Measurements from ENCODE around the gene ZNF277. TPM values are rescaled to one million over a fixed set of nuclear protein-coding genes. Genes with fewer than 3 reads are reported as not detected.

ZNF277 gene
- total RNA-seq, 2 donors from 2014 or later, result 27.9 to 41.5 TPM

GRCh38 chr7:112160771-112161150 lies 45.7 kb upstream of the ZNF277 start:
- Histone ChIP-seq H3K4me1 (ENCODE audit: control insufficient read depth in 1 of 2, low read depth in 2 of 2) (peaks cover 6 to 26% of the 10 kb centered on the region in 2 donors), H3K36me3 (no peaks in the 10 kb centered on the region), H3K4me3 (no peak overlapping the region), H3K9me3 (no peaks in the 10 kb centered on the region), H3K27me3 (replicated peaks; ENCODE audit: insufficient read depth) (no peaks in the 10 kb centered on the region), H3K27ac (no peak overlapping the region)
- DNase-seq (ENCODE audit: low spot score) (no peak), ATAC-seq (ENCODE audit: insufficient number of reproducible peaks, low FRiP score, low read depth) (no peak)
- TF ChIP-seq CTCF (IDR thresholded peaks at IDR 0.05), result no peak

GRCh38 chr7:112161253-112162141 lies 45.0 kb upstream of the ZNF277 start:
- no peak overlapping the region for H3K27ac ChIP-seq
- H3K27me3 ChIP-seq (replicated peaks; ENCODE audit: insufficient read depth), result no peaks in the 10 kb centered on the region
- peaks cover 6 to 26% of the 10 kb centered on the region in 2 donors for H3K4me1 ChIP-seq (ENCODE audit: control insufficient read depth in 1 of 2, low read depth in 2 of 2)
- no peaks in the 10 kb centered on the region for H3K9me3 ChIP-seq
- no peak for TF ChIP-seq CTCF (IDR thresholded peaks at IDR 0.05)
- no peaks in the 10 kb centered on the region for H3K36me3 ChIP-seq
- H3K4me3 ChIP-seq, result no peak overlapping the region
- no peak for DNase-seq (ENCODE audit: low spot score)
- ATAC-seq (ENCODE audit: insufficient number of reproducible peaks, low FRiP score, low read depth), result no peak

GRCh38 chr7:112162142-112162766 lies 44.2 kb upstream of the ZNF277 start:
- Histone ChIP-seq H3K9me3 (no peaks in the 10 kb centered on the region), H3K36me3 (no peaks in the 10 kb centered on the region), H3K4me1 (ENCODE audit: control insufficient read depth in 1 of 2, low read depth in 2 of 2) (peaks cover 6 to 26% of the 10 kb centered on the region in 2 donors), H3K27ac (no peak overlapping the region), H3K27me3 (replicated peaks; ENCODE audit: insufficient read depth) (no peaks in the 10 kb centered on the region), H3K4me3 (no peak overlapping the region)
- DNase-seq (ENCODE audit: low spot score) (no peak), ATAC-seq (ENCODE audit: insufficient number of reproducible peaks, low FRiP score, low read depth) (no peak)
- no peak for TF ChIP-seq CTCF (IDR thresholded peaks at IDR 0.05)

GRCh38 chr7:112162784-112163506 lies 43.5 kb upstream of the ZNF277 start:
- H3K9me3 ChIP-seq, result no peaks in the 10 kb centered on the region
- no peak overlapping the region for H3K4me3 ChIP-seq
- no peak for TF ChIP-seq CTCF (IDR thresholded peaks at IDR 0.05)
- no peaks in the 10 kb centered on the region for H3K27me3 ChIP-seq (replicated peaks; ENCODE audit: insufficient read depth)
- H3K4me1 ChIP-seq (ENCODE audit: control insufficient read depth in 1 of 2, low read depth in 2 of 2), result peaks cover 6 to 26% of the 10 kb centered on the region in 2 donors
- DNase-seq (ENCODE audit: low spot score) (no peak), ATAC-seq (ENCODE audit: insufficient number of reproducible peaks, low FRiP score, low read depth) (no peak)
- H3K27ac ChIP-seq, result no peak overlapping the region
- no peaks in the 10 kb centered on the region for H3K36me3 ChIP-seq

GRCh38 chr7:112167147-112167546 lies 39.3 kb upstream of the ZNF277 start:
- Histone ChIP-seq H3K9me3 (no peaks in the 10 kb centered on the region), H3K36me3 (no peaks in the 10 kb centered on the region), H3K4me3 (no peak overlapping the region), H3K27me3 (replicated peaks; ENCODE audit: insufficient read depth) (no peaks in the 10 kb centered on the region), H3K27ac (no peak overlapping the region), H3K4me1 (ENCODE audit: control insufficient read depth in 1 of 2, low read depth in 2 of 2) (peaks cover under 1 to 3% of the 10 kb centered on the region in 2 donors)
- ATAC-seq (ENCODE audit: insufficient number of reproducible peaks, low FRiP score, low read depth), result no peak
- TF ChIP-seq CTCF (IDR thresholded peaks at IDR 0.05), result no peak
- no peak for DNase-seq (ENCODE audit: low spot score)
